Spinal cord (tissue), 10 donors: ENCODE measurements around the gene UQCRH. TPM values are rescaled to one million over a fixed set of nuclear protein-coding genes. Genes with fewer than 3 reads are reported as not detected.

ENCODE experiments used
- DNase-seq, 6 donors: peaks; one replicate each; pipeline versions ENCODE4 v3.0.0 to v3.0.0-alpha.2; 2013 to 2015; ENCODE audit warnings: low spot score in 6 of 6, low read depth in 4 of 6
- H3K27ac ChIP-seq: one replicate; pipeline ENCODE4 v1.5.1; 2013; ENCODE audit warnings: low read depth, low read length, control low read depth
- H3K27me3 ChIP-seq: one replicate; pipeline ENCODE4 v1.6.1; 2013; ENCODE audit warnings: low read length; ENCODE audit not compliant: control insufficient read depth, insufficient read depth
- H3K36me3 ChIP-seq: one replicate; pipeline ENCODE4 v1.6.1; 2013; ENCODE audit warnings: low read length; ENCODE audit not compliant: control insufficient read depth, insufficient read depth
- H3K4me1 ChIP-seq: one replicate; pipeline ENCODE4 v1.6.1; 2013; ENCODE audit warnings: low read length; ENCODE audit not compliant: control insufficient read depth, insufficient read depth
- H3K4me3 ChIP-seq: one replicate; pipeline ENCODE4 v1.5.1; 2013; ENCODE audit warnings: low read depth, low read length, control low read depth
- H3K9me3 ChIP-seq: one replicate; pipeline ENCODE4 v1.6.1; 2013; ENCODE audit warnings: low read length; ENCODE audit not compliant: control insufficient read depth, insufficient read depth
- WGBS: methylation state at CpG from one replicate; pipeline ENCODE4 v1.1.5; 2013; ENCODE audit warnings: missing lambda C conversion rate; ENCODE audit not compliant: insufficient coverage; 5-methylcytosine and 5-hydroxymethylcytosine counted together
- long read RNA-seq, 4 donors: transcript quantifications; one replicate each; lab custom pipeline, GENCODE V29; 2026
- polyA plus RNA-seq, 2 donors: library from polyadenylated mRNA; unstranded; fragments of 120-200 nt; gene quantifications; one replicate each; pipeline ENCODE4 v1.2.1, GENCODE V29; 2013; ENCODE audit not compliant: insufficient read length in 2 of 2
- total RNA-seq, 2 donors: library from RNA; depleted of rRNA in 1 of 2; stranded (reverse); fragments of 120-200 nt in 1 of 2; fragments of >200 nt in 1 of 2; gene quantifications; one replicate each; pipeline versions ENCODE4 v1.2.3 to v1.2.4, GENCODE V29; 2013 to 2014
- donor health status: healthy.

The UQCRH gene
- 100 to 1,000 TPM; 326 to 364 TPM for total RNA-seq
- polyA plus RNA-seq, result 100 to 1,000 TPM; 430 to 449 TPM
- long read RNA-seq, donor 1, transcript UQCRH-205 (5 exons, 674 nt), result minor isoform, 45 of 380 reads
- long read RNA-seq, donor 1, transcript UQCRH-201 (4 exons, 604 nt), result major isoform, 277 of 380 reads
- long read RNA-seq, donor 1, transcript UQCRH-202 (2 exons, 621 nt), result minor isoform, 17 of 380 reads
- long read RNA-seq, donor 1, partial matches to known transcripts, result 22 of 380 reads
- long read RNA-seq, donor 1, other reads (novel, unspliced or antisense), result 18 of 380 reads
- long read RNA-seq, donor 2, transcript UQCRH-202 (2 exons, 621 nt), result minor isoform, 10 of 131 reads
- long read RNA-seq, donor 2, transcript UQCRH-205 (5 exons, 674 nt), result minor isoform, 8 of 131 reads
- long read RNA-seq, donor 2, transcript UQCRH-201 (4 exons, 604 nt), result major isoform, 97 of 131 reads
- long read RNA-seq, donor 2, partial matches to known transcripts, result 0 of 131 reads
- long read RNA-seq, donor 2, other reads (novel, unspliced or antisense), result 15 of 131 reads
- long read RNA-seq, donor 3, transcript UQCRH-205 (5 exons, 674 nt), result minor isoform, 27 of 192 reads
- long read RNA-seq, donor 3, transcript UQCRH-202 (2 exons, 621 nt), result minor isoform, 5 of 192 reads
- long read RNA-seq, donor 3, transcript UQCRH-201 (4 exons, 604 nt), result major isoform, 141 of 192 reads
- long read RNA-seq, donor 3, partial matches to known transcripts, result 0 of 192 reads
- long read RNA-seq, donor 3, other reads (novel, unspliced or antisense), result 17 of 192 reads
- long read RNA-seq, donor 4, transcript UQCRH-205 (5 exons, 674 nt), result minor isoform, 19 of 581 reads
- long read RNA-seq, donor 4, transcript UQCRH-202 (2 exons, 621 nt), result minor isoform, 16 of 581 reads
- long read RNA-seq, donor 4, transcript UQCRH-201 (4 exons, 604 nt), result major isoform, 456 of 581 reads
- long read RNA-seq, donor 4, partial matches to known transcripts, result 8 of 581 reads
- long read RNA-seq, donor 4, other reads (novel, unspliced or antisense), result 82 of 581 reads

- peak within 1 kb of the TSS; percentile 92 for H3K4me3 ChIP-seq
- WGBS, result under 1% methylated on average over 53 of the region's 61 CpGs
These were observed at the start of gene UQCRH, which contains the start of gene LRRC41 for GRCh38 chr1:46303038-46303871. TSS of gene UQCRH (plus strand) at chr1:46303698. CDS start at chr1:46303767, 69 bp downstream. TSS of gene LRRC41 (minus strand) at chr1:46303616. CDS start at chr1:46303322, 294 bp downstream.

GRCh38 chr1:46254668-46255067 is 48.8 kb upstream of the UQCRH start:
- Histone ChIP-seq H3K9me3 (no peaks in the 10 kb centered on the region), H3K27ac (no peak overlapping the region), H3K4me3 (no peak overlapping the region), H3K27me3 (no peaks in the 10 kb centered on the region), H3K36me3 (no peaks in the 10 kb centered on the region), H3K4me1 (no peaks in the 10 kb centered on the region)
- 97% methylated on average over 5 of the region's 5 CpGs for WGBS
- DNase-seq, result no peak

More at GRCh38 chr1:46303038-46303871, at the start of gene UQCRH, which contains the start of gene LRRC41:
- Histone ChIP-seq H3K4me1 (peaks cover 27% of the 10 kb centered on the region), H3K9me3 (no peaks in the 10 kb centered on the region), H3K27ac (peak within 1 kb of the TSS; percentile 96), H3K36me3 (peaks cover 9% of the 10 kb centered on the region), H3K27me3 (no peaks in the 10 kb centered on the region)
- DNase-seq, result peak; percentile 90 to 98 (median 92)

DNA sequence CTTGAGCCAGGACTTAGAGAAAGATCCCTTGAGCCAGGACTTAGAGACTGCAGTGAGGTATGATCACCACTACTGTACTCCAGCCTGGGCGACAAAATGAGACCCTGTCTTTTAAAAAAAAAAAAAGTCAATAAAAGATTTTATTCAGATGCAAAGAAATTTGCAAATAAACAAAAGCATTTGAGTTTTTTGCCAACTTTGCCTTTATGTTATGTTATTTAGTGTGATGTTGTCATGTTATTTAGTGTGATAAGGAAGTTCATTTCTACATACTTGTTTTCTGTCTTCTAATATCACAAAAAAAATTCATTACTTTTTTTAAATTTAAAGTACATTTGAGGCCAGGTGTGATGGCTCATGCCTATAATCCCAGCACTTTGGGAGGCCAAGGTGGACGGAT is 47.0 kb upstream of the UQCRH start:
- WGBS, result 100% methylated on average over 1 of the region's 2 CpGs
- H3K27me3 ChIP-seq, result no peaks in the 10 kb centered on the region
- DNase-seq, result no peak

GRCh38 chr1:46262508-46262907 is 41.0 kb upstream of the UQCRH start:
- Histone ChIP-seq H3K36me3 (peaks cover 7% of the 10 kb centered on the region), H3K9me3 (no peaks in the 10 kb centered on the region), H3K4me3 (no peak overlapping the region), H3K27me3 (no peaks in the 10 kb centered on the region), H3K4me1 (no peaks in the 10 kb centered on the region), H3K27ac (no peak overlapping the region)
- no peak for DNase-seq
- no CpG with 5 or more reads among the region's 1 CpG for WGBS

More for the DNA sequence above, 47.0 kb upstream of the UQCRH start:
- no peaks in the 10 kb centered on the region for H3K9me3 ChIP-seq
- no peaks in the 10 kb centered on the region for H3K4me1 ChIP-seq
- no peak overlapping the region for H3K4me3 ChIP-seq
- no peak overlapping the region for H3K27ac ChIP-seq
- H3K36me3 ChIP-seq, result no peaks in the 10 kb centered on the region

GRCh38 chr1:46263146-46263545 is 40.4 kb upstream of the UQCRH start:
- no peak for DNase-seq
- WGBS, result 100% methylated on average over 1 of the region's 2 CpGs
- peaks cover 7% of the 10 kb centered on the region for H3K36me3 ChIP-seq

DNA sequence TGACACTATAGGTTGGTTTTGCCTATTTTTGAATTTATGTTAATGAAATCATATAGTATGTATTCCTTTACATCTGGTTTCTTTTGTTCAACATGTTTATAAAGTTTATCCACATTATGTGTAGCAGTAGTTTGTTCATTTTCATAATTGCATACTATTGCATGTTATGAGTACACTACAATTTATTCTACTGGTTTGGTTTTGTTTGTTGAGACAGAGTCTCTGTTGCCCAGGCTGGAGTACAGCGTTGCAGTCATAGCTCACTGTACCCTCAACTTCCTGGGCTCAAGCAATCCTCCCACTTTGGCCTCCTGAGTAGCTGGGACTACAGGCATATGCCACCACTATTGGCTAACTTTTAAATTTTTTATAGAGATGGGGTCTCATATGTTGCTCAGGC is 34.9 kb upstream of the UQCRH start:
- no peaks in the 10 kb centered on the region for H3K9me3 ChIP-seq
- H3K4me1 ChIP-seq, result no peaks in the 10 kb centered on the region
- H3K27ac ChIP-seq, result no peak overlapping the region
- no peak for DNase-seq
- peaks cover 6% of the 10 kb centered on the region for H3K36me3 ChIP-seq
- H3K27me3 ChIP-seq, result no peaks in the 10 kb centered on the region
- H3K4me3 ChIP-seq, result no peak overlapping the region
- WGBS, result no CpG with 5 or more reads among the region's 1 CpG

More at GRCh38 chr1:46263146-46263545, 40.4 kb upstream of the UQCRH start:
- H3K9me3 ChIP-seq, result no peaks in the 10 kb centered on the region
- H3K4me1 ChIP-seq, result no peaks in the 10 kb centered on the region
- no peaks in the 10 kb centered on the region for H3K27me3 ChIP-seq
- no peak overlapping the region for H3K27ac ChIP-seq
- H3K4me3 ChIP-seq, result no peak overlapping the region

GRCh38 chr1:46274225-46275029 is 29.1 kb upstream of the UQCRH start:
- Histone ChIP-seq H3K36me3 (peaks cover 21% of the 10 kb centered on the region), H3K27ac (no peak overlapping the region), H3K9me3 (no peaks in the 10 kb centered on the region), H3K27me3 (no peaks in the 10 kb centered on the region), H3K4me1 (no peaks in the 10 kb centered on the region), H3K4me3 (no peak overlapping the region)
- DNase-seq, result no peak
- WGBS, result 98% methylated on average over 5 of the region's 6 CpGs

- Histone ChIP-seq H3K36me3 (peaks cover 27% of the 10 kb centered on the region), H3K27ac (no peak overlapping the region), H3K4me1 (no peaks in the 10 kb centered on the region), H3K9me3 (no peaks in the 10 kb centered on the region), H3K4me3 (no peak overlapping the region), H3K27me3 (no peaks in the 10 kb centered on the region)
- no peak for DNase-seq
- WGBS, result 97% methylated on average over 6 of the region's 6 CpGs
These were observed 28.5 kb upstream of the UQCRH start for GRCh38 chr1:46275030-46275337.
